GM21619 (cell line): ENCODE measurements around the gene ARHGAP26.

Experiments
- ATAC-seq: cut with Tn5 transposase; IDR thresholded peaks from one replicate; pipeline ENCODE4 v1.9.1; 2021; ENCODE audit not compliant: unreplicated experiment

ARHGAP26 gene

GRCh38 chr5:142810743-142811290 lies 40.6 kb downstream of the ARHGAP26 start:
- no peak for ATAC-seq

GRCh38 chr5:142811866-142812557 lies 41.8 kb downstream of the ARHGAP26 start:
- ATAC-seq = no peak

DNA sequence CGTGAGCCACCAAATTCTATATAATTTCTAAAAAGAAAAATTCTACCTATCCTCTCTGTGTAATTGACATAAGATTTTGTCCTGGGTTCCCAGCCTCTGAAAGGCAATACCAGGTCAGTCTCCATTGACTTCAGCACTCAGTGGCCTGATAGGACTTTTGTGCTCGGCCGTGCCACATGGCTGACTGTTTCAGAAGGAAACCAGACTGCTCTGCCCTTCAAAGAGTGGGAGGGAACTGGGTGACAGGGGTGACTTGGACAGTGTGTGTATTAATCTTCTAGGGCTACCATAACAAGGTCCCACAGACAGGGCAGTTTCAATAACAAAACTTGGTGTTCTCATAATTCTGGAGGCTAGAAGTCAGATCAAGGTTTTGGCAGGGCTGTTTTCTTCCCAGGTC lies 43.0 kb downstream of the ARHGAP26 start:
- ATAC-seq = no peak

DNA sequence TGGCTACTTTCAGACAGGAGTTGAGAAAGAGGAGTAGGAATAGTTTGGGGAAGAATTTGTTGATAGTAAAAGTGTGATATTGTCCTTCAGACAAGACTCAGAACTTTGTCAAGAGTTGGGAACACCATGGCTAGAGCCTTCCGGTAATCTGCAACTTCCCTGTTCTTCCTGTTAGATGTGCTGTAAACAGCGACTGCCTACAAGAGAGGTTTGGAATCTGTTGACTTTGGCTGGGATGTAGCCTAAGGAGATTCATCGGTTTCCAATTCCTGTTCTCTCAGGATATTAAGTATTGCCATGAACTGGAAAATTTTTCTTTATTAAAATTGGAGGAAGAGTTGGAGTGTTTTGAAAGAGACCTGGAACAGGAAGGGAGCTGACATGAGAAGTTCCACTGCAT lies 43.9 kb downstream of the ARHGAP26 start:
- ATAC-seq = no peak

DNA sequence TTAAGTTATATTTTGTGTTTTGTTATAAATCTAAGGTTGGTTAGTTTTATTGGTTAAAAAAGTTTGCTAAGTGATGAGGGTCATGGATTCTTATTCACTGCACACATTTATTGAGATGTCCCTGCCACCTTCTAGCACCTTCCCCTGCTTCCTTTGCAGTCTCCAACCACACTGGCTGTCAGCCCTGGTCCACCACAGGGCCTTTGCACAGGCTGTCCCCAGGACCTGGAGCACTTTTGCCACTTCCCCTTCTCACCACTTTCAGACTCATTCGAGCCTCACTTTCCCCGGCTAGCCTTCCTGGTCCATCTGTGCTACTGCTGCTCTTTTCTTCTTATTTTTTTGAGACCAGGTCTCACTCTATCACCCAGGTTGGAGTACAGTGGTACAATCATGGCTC lies 45.3 kb downstream of the ARHGAP26 start:
- no peak for ATAC-seq

- ATAC-seq = no peak
These were observed 46.6 kb downstream of the ARHGAP26 start for GRCh38 chr5:142816531-142817430.

- ATAC-seq = no peak
These were observed 47.8 kb downstream of the ARHGAP26 start for GRCh38 chr5:142817949-142818431.

DNA sequence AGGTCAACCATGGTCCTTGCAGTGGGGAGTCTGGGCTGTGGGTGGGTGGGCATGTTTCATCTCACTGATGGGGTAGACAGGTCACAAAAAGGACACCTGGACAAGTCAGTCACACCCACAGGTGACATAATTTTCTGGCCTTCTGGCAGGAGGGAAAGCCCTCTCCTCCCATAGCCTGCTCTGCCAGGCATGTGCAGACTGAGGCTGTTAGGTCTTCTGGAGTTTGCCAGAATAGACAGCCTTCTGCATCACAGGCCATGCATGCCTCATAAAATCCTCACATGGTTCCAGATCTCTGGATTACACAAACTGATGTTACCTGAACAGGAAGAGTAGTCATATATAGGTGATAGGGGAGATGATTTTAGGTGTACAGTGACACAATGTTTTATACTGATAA lies 49.1 kb downstream of the ARHGAP26 start:
- no peak for ATAC-seq

DNA sequence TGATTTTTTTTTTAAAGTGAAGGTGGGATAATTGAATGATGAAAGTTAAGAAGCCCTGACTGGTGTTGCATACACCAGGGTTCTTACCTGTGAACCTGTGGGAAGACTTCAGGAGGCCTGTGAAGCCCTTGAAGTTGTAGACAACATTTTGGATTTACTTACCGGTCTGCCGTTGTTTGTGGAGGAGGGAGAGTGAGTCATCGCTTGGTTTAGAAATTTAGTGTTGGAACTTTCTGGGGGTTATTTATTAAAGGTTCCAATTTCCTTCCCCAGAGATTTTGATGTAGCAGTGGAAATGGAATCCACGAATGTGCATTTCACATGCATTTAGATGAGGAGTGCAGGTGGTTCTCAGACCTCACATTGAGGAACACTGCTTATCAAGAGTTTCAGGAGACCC lies 49.6 kb downstream of the ARHGAP26 start:
- ATAC-seq = no peak

DNA sequence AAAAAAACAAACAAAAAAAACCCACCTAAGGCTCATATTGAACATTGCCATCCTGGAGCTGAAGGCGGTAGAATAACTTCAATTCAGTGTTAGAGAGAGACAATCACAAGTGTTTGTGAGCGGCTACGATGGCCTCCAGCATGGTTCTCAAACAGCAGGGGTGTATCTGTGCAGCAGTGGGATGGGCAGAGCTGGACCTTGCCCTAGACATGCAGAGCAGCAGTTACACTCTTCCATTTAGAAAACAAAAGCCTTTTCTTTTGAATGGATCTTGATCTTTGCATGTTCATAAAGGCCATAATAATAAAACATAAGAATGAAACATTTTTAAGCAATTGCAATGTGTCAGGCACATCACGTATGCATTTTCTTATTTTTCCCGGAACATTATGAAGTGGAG lies 50.3 kb downstream of the ARHGAP26 start:
- ATAC-seq = no peak

DNA sequence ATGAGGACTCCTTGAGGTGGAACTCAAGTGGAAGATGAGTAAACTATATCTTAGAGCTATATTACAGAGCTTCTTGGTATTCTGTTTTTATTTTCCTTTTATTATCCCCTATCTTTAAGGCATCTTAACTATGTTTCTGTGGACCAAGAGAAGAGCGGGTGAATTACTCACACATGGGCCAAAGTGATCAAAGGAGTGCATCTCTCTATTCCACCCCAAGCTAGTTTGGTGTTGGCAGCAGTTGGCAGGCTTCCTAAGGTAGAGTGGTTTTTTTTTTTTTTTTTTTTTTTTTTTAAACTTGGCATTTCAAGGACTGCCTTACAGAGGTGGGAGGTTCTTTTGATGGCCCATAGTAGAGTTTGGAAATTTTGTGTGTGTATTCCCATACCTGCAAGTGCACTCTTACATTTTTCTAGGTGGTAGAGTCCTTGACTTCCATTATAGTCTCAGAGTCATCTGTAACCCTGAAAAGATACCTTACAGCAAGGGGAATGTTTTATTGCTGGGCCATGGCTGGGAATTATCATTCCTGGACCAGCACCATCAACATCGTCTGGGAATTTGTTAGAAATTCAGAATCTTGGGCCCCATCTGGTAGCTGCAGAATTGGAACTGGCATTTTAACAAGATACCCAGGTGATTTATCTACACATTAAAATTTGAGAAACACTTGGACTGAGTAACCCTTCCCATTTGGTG lies 51.0 kb downstream of the ARHGAP26 start:
- no peak for ATAC-seq

DNA sequence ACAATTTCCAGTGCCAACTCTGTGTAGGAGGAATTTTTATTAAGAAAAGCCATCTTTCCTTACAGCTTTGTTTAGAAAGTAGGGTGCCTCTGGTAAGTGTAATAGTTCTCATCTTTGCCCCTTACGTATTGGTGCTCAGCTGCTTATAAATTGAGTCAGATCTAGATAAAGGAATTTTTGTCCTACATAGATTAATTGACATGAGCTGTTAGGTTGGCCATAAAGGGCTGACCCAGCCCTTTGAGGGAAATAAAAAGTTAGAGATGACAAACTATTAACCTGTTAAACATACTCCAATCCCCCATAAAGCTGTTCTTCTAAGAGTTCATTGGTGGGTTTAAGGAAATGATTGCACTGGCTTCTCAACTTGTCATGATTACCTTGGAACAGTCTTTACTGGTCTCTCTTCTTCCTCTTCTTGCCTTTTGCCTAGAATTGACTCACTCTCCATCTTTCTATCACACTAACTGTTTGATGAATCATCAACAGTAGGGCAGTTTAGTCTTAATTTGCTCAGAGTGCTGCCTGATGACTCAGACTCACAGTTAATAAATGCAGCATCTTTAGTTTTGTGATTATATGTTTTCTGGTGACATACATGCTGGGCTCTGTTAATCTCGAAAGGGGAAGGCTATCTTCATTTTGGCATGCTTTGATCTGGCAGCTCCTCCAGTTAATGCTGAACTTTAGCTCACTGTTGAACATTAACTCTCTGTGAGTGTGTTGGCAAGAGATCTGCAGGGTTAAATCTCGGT lies 51.7 kb downstream of the ARHGAP26 start:
- ATAC-seq = peak; percentile 82

DNA sequence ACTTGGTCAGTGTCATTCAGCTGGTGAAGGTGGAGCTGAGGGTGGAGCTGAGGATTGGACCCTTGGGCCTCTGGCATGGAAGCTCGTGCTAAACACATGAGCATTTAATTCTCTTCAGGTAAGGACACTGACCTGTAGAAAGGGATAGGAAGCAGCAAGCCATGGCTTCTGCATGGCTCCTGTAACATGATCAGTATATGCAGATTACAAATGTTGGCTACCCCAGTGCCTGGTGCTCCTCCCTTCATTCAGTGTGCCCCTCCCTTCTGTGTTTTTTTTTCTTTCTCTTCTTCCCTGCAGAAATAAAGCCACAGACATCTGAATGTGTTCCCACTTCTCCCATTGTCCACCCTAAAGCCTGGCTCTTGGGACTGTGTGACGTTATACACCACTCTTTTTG lies 52.9 kb downstream of the ARHGAP26 start:
- no peak for ATAC-seq

GRCh38 chr5:142823806-142824205 lies 53.6 kb downstream of the ARHGAP26 start:
- ATAC-seq = no peak

DNA sequence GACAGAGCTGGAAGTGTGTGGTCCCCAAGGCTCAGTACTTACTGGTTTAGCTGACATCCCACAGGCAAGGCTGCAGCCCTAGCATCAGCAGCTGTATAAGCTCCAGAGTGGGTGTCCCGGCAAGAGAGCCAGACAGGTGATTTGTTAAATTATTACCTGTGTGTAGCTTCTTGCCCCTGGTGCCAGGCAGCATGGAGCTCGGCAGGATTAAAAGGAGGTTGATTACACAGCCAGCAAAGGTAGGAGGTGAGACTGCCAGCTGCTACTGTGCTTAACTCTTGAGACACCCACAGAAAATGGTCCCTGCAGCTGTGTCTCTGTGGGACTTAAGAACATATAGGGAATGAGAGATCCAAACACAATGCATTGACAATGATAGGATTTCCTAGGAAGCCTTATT lies 54.2 kb downstream of the ARHGAP26 start:
- no peak for ATAC-seq

DNA sequence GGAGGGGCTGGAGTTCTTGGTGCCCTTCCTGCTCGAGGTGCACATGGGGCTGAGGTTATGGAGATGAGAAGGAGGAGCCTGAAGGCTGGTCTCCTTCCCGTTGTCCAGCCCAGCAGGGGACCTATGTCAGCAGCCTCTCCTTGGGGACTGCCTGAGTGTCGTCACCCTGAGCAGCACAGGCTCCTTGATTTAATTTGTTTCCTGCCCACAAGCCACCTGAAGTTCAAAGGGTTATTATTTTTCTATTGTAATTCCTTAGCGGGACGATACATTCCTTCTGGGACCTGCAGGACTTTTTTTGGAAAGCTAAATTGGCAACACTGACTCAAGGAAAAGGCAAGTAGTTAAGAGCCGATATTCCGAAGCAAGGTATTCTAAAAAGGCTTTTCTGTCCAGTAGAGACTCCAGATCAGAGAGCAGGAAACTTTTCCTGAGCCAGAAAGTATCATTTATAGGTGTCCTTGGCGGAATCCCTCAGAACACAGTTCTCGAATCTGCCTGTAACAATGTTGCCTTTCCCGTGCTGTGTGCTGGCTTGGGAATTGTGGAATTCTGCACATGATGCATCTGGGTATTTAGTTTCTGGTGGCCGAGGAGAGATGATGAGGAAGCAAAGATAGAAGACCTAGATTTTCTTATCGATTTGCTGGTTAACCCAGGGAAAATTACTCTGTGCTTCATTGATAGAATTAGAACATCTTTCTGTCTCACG lies 55.4 kb downstream of the ARHGAP26 start:
- no peak for ATAC-seq

GRCh38 chr5:142826093-142826492 lies 55.9 kb downstream of the ARHGAP26 start:
- ATAC-seq = no peak

- peak; percentile 40 for ATAC-seq
These were observed 56.7 kb downstream of the ARHGAP26 start for GRCh38 chr5:142826741-142827492.

GRCh38 chr5:142827934-142828576 lies 57.9 kb downstream of the ARHGAP26 start:
- no peak for ATAC-seq
